ENCODE measurements around the gene PGLYRP1.

GRCh38 chr19:46036744-46037128 lies 13.9 kb upstream of the PGLYRP1 start:
- TF ChIP-seq POLR2A (IDR thresholded peaks at IDR 0.05) (no peak), CTCF (IDR thresholded peaks at IDR 0.05) (no peak)

Measured in vagina (tissue), 2 donors.